ENCODE measurements around the gene ITSN2.

Gene ITSN2

DNA sequence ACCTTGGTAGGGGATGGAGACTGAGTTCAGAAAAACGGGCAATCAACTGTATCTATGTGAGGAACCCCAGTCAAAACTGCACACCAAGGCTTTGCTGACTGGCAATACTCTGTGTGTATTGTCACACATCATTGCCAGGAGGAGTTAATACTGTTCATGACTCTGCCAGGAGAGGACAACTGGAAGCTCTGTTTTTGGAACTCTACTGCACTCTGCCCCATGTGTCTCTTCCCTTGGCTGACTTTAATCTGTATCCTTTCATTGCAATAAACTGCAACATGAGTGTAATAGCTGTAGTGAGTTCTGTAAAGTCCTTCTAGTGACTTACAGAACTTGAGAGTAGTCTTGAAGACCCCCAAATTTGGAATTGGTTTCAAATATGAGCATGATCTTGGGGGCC lies 113.2 kb downstream of the ITSN2 start:
- Mint-ChIP-seq H3K36me3 (ENCODE audit: low read depth) (peaks cover 24% of the 10 kb centered on the region), H3K27ac (no peak overlapping the region), H3K4me1 (ENCODE audit: low read depth) (no peaks in the 10 kb centered on the region), H3K4me3 (no peak overlapping the region), H3K27me3 (ENCODE audit: low read depth) (no peaks in the 10 kb centered on the region), H3K9me3 (no peaks in the 10 kb centered on the region)

DNA sequence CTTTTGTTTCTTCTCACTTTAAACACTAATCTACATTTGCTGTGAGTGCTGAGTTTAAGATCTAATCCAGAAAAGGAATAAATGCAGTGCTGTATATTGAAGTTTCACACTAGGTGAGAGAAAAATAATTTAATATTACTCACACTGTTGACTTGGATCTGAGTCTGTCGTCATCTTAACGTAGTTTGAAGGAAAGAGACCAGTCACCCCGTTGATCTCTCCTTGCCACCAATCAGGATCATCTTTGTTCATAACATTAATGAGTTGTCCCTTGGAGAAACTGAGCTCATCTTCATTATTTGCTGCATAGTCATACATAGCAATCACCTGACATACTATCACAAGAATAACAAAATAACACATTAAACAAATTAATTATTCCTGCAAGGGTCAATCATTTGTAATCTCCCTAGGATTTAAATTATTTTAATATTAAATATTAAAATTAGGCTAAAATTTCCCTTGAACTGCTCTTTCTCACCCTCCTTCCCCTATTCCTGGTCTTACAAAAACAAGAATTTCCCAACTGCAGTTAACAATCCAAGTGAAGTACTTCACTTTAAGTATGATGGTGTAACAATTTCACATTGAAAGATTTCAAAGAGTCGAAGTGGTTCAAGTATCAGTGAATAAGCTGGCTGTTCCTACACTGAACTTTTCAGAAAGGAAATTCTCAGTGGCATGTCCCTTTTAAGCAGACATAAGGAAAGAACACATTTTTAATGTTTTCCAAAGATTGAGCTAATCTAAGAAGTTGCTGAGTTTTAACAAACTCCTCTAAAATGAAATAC lies 114.2 kb downstream of the ITSN2 start:
- H3K27ac Mint-ChIP-seq, result no peak overlapping the region
- no peaks in the 10 kb centered on the region for H3K4me1 Mint-ChIP-seq (ENCODE audit: low read depth)
- H3K9me3 Mint-ChIP-seq, result no peaks in the 10 kb centered on the region
- H3K4me3 Mint-ChIP-seq, result no peak overlapping the region
- peaks cover 22% of the 10 kb centered on the region for H3K36me3 Mint-ChIP-seq (ENCODE audit: low read depth)
- no peaks in the 10 kb centered on the region for H3K27me3 Mint-ChIP-seq (ENCODE audit: low read depth)

DNA sequence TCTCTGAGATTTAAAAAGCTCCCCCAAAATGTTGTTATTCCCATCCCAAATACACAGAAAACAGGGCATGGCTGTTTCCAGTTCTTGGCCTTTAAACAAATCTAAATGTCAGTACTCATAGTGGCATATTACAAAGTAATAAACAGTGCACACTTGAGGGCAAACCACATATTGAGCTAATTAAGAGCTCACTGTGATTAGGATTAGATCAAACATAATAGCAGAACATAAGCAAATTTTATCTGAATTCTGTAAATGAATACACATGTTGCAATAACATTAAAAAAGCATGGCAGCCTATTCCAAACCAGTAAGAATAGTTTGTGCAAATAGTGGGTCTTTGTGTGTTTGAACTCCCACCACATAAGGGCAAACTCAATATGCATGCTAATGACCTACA lies 118.8 kb downstream of the ITSN2 start:
- Mint-ChIP-seq H3K9me3 (no peaks in the 10 kb centered on the region), H3K4me1 (ENCODE audit: low read depth) (no peaks in the 10 kb centered on the region), H3K4me3 (no peak overlapping the region), H3K27ac (no peak overlapping the region), H3K36me3 (ENCODE audit: low read depth) (peaks cover 20% of the 10 kb centered on the region), H3K27me3 (ENCODE audit: low read depth) (no peaks in the 10 kb centered on the region)

DNA sequence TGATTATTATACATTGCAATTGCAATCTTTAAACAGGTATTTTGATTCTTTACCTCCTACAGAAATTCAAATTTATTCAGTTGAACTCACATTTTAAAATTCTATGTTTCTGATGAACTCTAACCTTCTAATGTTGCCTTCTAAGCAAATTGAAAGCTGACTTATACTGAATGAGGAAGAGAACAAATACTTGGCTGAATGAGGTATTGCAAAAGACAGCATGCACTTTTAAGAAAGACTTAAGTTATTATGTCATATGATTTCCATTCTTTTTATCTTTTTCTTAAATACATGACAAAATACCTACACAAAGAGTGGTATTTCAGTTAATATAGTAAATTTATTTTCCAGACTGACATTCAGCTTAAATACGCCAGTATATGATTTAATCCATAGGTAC lies 120.8 kb downstream of the ITSN2 start:
- Mint-ChIP-seq H3K36me3 (ENCODE audit: low read depth) (peaks cover 11% of the 10 kb centered on the region), H3K4me1 (ENCODE audit: low read depth) (no peaks in the 10 kb centered on the region), H3K9me3 (no peaks in the 10 kb centered on the region), H3K27ac (no peak overlapping the region), H3K4me3 (no peak overlapping the region), H3K27me3 (ENCODE audit: low read depth) (no peaks in the 10 kb centered on the region)

DNA sequence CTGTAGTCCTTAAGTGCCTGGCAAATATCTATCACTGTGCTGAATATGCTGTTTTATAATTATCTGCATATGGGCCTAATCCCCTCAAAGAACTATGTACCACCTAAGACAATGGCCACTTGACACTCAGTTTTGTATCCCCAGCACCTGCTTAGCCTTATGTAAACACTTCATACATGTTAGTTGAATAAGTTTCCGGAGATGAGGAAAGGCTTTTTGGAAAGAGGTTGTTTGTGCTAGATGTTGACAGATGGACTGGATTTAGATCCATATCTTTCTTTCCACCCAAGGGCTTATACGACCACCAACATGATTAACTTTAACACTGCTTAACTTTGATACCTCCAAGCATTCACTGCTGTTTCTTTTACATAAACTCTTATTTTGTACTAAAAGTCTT lies 122.2 kb downstream of the ITSN2 start:
- no peaks in the 10 kb centered on the region for H3K9me3 Mint-ChIP-seq
- H3K4me1 Mint-ChIP-seq (ENCODE audit: low read depth), result no peaks in the 10 kb centered on the region
- peaks cover 11% of the 10 kb centered on the region for H3K36me3 Mint-ChIP-seq (ENCODE audit: low read depth)
- H3K27ac Mint-ChIP-seq, result no peak overlapping the region
- no peaks in the 10 kb centered on the region for H3K27me3 Mint-ChIP-seq (ENCODE audit: low read depth)
- no peak overlapping the region for H3K4me3 Mint-ChIP-seq

DNA sequence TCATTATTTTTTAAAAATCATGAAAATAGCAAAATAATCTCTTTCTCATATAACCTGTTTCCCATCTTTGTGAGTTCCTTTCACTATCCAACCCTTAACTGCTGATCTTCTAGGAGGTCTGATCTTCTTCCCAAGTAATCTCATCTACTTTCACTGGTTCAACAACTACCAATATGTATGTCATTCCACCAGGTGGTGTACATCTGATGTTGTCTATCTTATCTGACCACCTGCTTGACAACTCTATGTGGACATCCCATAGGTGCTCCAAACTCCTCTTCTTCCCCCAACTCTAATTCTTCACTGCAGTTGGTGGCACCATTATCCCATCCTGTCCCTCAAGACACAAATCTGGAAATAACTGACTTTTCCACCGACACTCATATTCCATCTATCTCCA lies 123.0 kb downstream of the ITSN2 start:
- H3K36me3 Mint-ChIP-seq (ENCODE audit: low read depth), result peaks cover 13% of the 10 kb centered on the region
- no peaks in the 10 kb centered on the region for H3K27me3 Mint-ChIP-seq (ENCODE audit: low read depth)
- no peaks in the 10 kb centered on the region for H3K4me1 Mint-ChIP-seq (ENCODE audit: low read depth)
- no peak overlapping the region for H3K27ac Mint-ChIP-seq
- no peak overlapping the region for H3K4me3 Mint-ChIP-seq
- no peaks in the 10 kb centered on the region for H3K9me3 Mint-ChIP-seq

DNA sequence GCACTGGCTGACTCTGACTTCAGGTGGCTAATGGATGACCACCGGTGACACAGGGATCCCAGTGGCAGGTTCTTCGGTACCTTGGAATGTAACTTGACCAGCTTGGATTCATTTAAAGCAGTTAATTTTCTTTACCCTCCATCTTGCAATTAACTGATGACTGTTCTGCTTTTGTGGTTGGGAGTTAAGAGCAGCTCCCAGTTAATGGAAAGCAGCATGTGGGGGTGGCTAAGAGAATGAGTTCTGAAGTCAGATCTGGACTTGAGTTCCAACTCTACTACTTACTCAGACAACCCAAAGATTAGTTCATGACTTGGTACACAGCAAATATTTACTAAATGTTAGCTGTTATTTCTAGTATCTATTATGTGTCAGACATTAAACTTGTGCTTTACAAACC lies 127.0 kb downstream of the ITSN2 start:
- peaks cover 10% of the 10 kb centered on the region for H3K36me3 Mint-ChIP-seq (ENCODE audit: low read depth)
- H3K27me3 Mint-ChIP-seq (ENCODE audit: low read depth), result no peaks in the 10 kb centered on the region
- H3K27ac Mint-ChIP-seq, result no peak overlapping the region

DNA sequence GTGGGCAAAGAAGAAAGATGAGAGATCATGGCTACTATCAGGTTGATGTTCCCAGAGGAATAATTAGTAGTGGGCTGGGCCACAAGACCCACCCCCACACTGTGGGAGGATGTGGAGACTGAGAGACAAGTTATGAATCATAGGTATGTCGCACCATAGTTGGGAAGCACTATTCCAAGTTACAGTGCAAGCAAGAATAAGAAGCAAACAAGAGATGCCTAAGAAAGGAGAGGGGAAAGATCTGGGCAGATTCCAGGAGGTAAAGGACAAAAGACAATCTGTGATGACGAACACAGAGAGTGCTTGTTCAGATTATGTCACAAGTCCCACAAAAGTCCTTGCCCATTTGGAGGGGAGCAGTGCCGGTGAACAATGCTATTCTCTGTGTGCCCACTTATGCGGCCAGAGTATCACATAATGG lies 128.9 kb downstream of the ITSN2 start:
- H3K36me3 Mint-ChIP-seq (ENCODE audit: low read depth), result peaks cover 1% of the 10 kb centered on the region
- no peaks in the 10 kb centered on the region for H3K27me3 Mint-ChIP-seq (ENCODE audit: low read depth)
- H3K27ac Mint-ChIP-seq, result no peak overlapping the region
- no peaks in the 10 kb centered on the region for H3K4me1 Mint-ChIP-seq (ENCODE audit: low read depth)
- no peak overlapping the region for H3K4me3 Mint-ChIP-seq
- no peaks in the 10 kb centered on the region for H3K9me3 Mint-ChIP-seq

More for the DNA sequence above, 127.0 kb downstream of the ITSN2 start:
- H3K4me3 Mint-ChIP-seq, result no peak overlapping the region
- no peaks in the 10 kb centered on the region for H3K9me3 Mint-ChIP-seq
- H3K4me1 Mint-ChIP-seq (ENCODE audit: low read depth), result no peaks in the 10 kb centered on the region

DNA sequence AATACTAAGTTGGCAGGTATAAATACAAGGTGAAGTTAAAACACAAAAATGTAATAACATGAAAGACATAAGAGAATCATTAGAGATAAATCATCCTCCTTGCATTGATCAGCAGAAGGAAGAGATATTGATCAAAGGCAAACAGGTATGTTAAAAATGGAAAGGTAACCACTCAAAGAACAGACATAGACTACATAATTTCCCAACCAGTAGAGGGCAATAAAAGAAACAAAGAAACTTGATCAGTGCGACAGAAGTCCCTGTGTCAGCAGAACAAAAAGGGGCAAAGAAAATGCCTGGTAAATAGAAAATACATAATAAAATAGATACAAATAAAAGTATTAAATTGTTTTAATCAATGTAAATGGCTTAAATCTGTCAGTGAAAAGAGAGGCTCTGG lies 131.9 kb downstream of the ITSN2 start:
- no peaks in the 10 kb centered on the region for H3K27me3 Mint-ChIP-seq (ENCODE audit: low read depth)
- no peak overlapping the region for H3K27ac Mint-ChIP-seq
- H3K9me3 Mint-ChIP-seq, result no peaks in the 10 kb centered on the region
- H3K4me1 Mint-ChIP-seq (ENCODE audit: low read depth), result no peaks in the 10 kb centered on the region
- H3K4me3 Mint-ChIP-seq, result no peak overlapping the region
- H3K36me3 Mint-ChIP-seq (ENCODE audit: low read depth), result peaks cover 1% of the 10 kb centered on the region

DNA sequence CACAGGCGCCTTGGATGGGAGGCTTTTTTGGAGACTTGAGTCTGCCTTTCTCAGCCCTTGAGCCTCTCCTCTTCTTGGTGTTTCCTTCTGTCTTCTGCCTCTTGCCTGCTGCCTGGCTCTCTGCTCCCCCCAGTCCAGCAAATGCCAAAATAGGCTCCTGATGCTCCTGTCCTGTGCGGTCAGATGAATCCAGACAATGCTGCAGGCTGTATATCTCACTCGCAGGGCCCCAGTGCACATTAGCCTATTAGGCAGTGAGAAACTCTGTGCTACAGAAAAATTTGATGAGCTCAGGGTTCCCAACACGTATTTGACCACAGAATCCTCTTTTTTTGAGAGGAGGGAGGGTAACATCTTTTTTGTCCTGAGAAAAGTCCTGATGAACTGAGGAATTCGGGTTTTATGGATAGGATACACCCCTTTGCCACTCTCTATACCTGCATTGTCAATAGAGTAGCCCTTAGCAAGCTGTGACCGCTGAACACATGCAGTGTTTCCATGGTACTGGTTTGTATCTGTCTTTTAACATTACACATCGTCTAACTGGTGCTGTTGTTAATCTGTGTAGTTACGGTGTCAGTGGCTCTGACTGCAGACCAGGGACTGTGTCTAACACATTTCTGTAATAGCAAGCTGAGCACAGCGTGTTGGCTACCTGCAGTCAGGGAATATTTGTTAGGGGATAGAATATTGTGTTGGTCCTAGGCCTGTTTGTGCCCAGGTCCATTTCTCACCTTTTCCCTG lies 134.7 kb downstream of the ITSN2 start:
- Mint-ChIP-seq H3K36me3 (ENCODE audit: low read depth) (no peaks in the 10 kb centered on the region), H3K4me1 (ENCODE audit: low read depth) (no peaks in the 10 kb centered on the region), H3K27me3 (ENCODE audit: low read depth) (no peaks in the 10 kb centered on the region), H3K27ac (no peak overlapping the region), H3K4me3 (no peak overlapping the region), H3K9me3 (no peaks in the 10 kb centered on the region)

DNA sequence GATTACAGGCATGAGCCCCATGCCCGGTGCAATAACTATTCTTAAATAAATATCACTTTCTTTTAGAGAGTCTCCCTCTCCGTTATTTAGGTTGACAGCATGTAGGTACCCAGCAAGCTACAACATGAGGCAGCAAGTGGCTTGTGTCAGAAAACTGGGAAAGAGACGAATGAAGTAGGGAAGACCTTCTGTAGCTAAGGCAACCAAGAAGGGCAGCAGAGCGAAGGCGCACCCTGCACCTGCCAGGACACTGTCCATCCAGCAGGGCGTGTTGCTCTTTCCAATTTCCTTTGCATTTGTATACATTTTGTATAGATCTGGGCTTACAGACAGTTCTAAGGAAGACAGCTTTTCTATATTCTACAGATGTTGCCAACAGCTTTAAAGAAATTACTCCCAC lies 137.4 kb downstream of the ITSN2 start:
- Mint-ChIP-seq H3K4me1 (ENCODE audit: low read depth) (no peaks in the 10 kb centered on the region), H3K27ac (no peak overlapping the region), H3K36me3 (ENCODE audit: low read depth) (peaks cover 4% of the 10 kb centered on the region)

DNA sequence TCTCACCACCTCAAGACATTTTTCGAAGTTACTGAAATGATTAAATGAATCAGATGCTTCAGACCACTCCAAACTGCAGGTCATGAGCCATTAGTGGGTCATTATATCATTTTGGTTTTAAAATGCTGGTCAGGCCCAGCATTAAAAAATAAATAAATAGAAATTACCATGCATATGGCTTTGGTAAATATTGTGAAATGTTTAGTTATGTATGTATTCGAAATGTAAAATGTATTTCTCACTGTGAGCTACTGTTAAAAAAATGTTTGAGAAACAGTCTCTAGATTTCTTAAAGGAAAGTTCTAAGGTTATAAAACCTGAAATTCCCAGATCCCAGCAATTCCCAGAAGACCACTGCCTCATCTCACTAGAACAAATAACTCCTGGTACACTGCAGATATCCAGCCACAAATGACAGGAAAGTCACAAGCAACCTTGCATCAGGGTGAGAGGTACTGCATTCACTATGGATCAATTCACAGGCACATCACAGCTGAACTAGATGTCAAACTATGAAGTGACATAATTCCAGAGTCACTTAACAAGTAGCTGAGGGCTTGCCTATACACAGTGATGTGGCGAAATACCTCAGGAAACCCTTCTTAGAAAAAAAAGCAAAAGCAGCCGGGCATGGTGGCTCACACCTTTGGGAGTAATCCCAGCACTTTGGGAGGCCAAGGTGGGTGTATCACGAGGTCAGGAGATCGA lies 138.8 kb downstream of the ITSN2 start:
- H3K4me1 Mint-ChIP-seq (ENCODE audit: low read depth), result no peaks in the 10 kb centered on the region
- peaks cover 4% of the 10 kb centered on the region for H3K36me3 Mint-ChIP-seq (ENCODE audit: low read depth)
- no peak overlapping the region for H3K4me3 Mint-ChIP-seq
- no peaks in the 10 kb centered on the region for H3K9me3 Mint-ChIP-seq
- H3K27me3 Mint-ChIP-seq (ENCODE audit: low read depth), result no peaks in the 10 kb centered on the region
- H3K27ac Mint-ChIP-seq, result no peak overlapping the region

More for the DNA sequence above, 137.4 kb downstream of the ITSN2 start:
- H3K27me3 Mint-ChIP-seq (ENCODE audit: low read depth), result no peaks in the 10 kb centered on the region
- H3K9me3 Mint-ChIP-seq, result no peaks in the 10 kb centered on the region
- no peak overlapping the region for H3K4me3 Mint-ChIP-seq

DNA sequence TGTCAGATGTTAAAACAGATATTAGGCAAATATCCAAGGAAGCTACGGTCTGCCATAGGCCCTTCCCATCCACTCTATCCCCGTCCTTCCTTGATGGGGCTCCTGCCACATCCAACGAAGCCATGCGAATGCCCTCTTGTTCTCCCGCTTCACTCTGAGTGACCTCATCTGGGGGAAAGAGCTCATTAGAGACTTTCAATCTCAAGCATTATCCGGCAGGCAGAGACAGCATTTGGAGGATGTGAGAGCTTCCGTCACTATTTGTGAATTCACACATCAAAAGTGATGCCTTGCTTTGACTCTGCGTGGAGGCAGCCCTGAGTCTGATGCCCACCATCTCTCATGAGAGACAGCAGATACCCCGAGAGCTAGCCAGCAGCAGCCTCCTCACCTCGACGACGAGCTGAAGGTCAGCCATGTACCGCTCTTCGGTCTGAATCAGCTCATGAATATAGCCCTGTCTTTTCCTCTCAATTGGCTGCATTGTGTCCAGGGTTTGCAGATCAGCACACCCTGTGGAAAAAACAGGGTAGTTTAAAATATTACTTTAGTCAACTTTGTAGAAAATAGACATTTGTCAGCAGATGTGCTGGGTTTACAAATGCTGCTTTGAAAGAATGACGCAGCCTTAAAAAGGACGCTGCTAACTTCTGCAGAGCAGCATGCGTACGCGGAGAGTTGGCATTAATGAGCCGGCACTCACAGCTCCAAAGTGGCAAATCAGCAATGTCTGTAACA lies 139.6 kb downstream of the ITSN2 start:
- Mint-ChIP-seq H3K4me3 (no peak overlapping the region), H3K27me3 (ENCODE audit: low read depth) (no peaks in the 10 kb centered on the region), H3K36me3 (ENCODE audit: low read depth) (peaks cover 8% of the 10 kb centered on the region), H3K9me3 (no peaks in the 10 kb centered on the region), H3K27ac (no peak overlapping the region), H3K4me1 (ENCODE audit: low read depth) (no peaks in the 10 kb centered on the region)

DNA sequence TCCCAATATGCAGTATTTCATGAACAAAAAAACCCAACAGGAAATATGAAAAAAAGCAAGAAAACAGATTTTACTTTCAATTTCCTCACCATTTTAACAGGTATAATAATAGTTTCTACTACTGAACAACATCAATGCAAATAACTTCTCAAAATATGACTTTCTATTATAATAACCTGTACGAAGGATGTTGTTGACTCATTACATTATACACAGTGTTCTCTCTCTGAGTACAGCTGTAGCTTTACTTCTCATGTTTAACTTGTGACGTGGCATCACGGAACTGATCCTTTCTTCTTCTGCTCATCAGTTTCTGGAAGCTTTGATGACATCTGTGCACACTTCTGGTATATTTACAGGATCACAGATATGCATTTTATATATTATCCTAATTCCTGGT lies 145.5 kb downstream of the ITSN2 start:
- H3K27ac Mint-ChIP-seq, result peak overlapping the region; percentile 3
- H3K36me3 Mint-ChIP-seq (ENCODE audit: low read depth), result peaks cover 29% of the 10 kb centered on the region
- no peak overlapping the region for H3K4me3 Mint-ChIP-seq

More for the DNA sequence above, 145.5 kb downstream of the ITSN2 start:
- H3K4me1 Mint-ChIP-seq (ENCODE audit: low read depth), result no peaks in the 10 kb centered on the region
- no peaks in the 10 kb centered on the region for H3K27me3 Mint-ChIP-seq (ENCODE audit: low read depth)
- no peaks in the 10 kb centered on the region for H3K9me3 Mint-ChIP-seq
